Activated T-helper 17 cell treated with anti-CD3 and anti-CD28 coated beads, Interleukin-2, amount 50 U/mL, for 72 hours (primary cell): ENCODE results near the gene NPEPL1. TPM values are rescaled to one million over a fixed set of nuclear protein-coding genes. Genes with fewer than 3 reads are reported as not detected.

Experiments used
- ATAC-seq: fragments of 150-1000 bp; cut with Tn5 transposase; replicated peaks from 2 replicates; pipeline ENCODE4 v1.10.0; 2021; ENCODE audit warnings: mild to moderate bottlenecking, moderate library complexity
- H3K27ac Mint-ChIP-seq: one replicate; pipeline ENCODE4 v1.8.0; 2022; ENCODE audit warnings: mixed read lengths
- H3K27me3 Mint-ChIP-seq: one replicate; pipeline ENCODE4 v1.8.0; 2022; ENCODE audit warnings: mixed read lengths
- H3K36me3 Mint-ChIP-seq: one replicate; pipeline ENCODE4 v1.8.0; 2022; ENCODE audit warnings: low read depth, mild to moderate bottlenecking, mixed read lengths
- H3K4me1 Mint-ChIP-seq: one replicate; pipeline ENCODE4 v1.8.0; 2022; ENCODE audit warnings: mixed read lengths
- H3K4me3 Mint-ChIP-seq: one replicate; pipeline ENCODE4 v1.8.0; 2022; ENCODE audit warnings: mild to moderate bottlenecking, mixed read lengths
- H3K9me3 Mint-ChIP-seq: one replicate; pipeline ENCODE4 v1.8.0; 2022; ENCODE audit warnings: mixed read lengths
- total RNA-seq, 2 donors: library from RNA; stranded (reverse); gene quantifications; one replicate each; pipeline ENCODE4 v1.2.3, GENCODE V29; 2022

NPEPL1 gene
- total RNA-seq, 2 donors from 2014 or later: 19.1 to 23.0 TPM

DNA sequence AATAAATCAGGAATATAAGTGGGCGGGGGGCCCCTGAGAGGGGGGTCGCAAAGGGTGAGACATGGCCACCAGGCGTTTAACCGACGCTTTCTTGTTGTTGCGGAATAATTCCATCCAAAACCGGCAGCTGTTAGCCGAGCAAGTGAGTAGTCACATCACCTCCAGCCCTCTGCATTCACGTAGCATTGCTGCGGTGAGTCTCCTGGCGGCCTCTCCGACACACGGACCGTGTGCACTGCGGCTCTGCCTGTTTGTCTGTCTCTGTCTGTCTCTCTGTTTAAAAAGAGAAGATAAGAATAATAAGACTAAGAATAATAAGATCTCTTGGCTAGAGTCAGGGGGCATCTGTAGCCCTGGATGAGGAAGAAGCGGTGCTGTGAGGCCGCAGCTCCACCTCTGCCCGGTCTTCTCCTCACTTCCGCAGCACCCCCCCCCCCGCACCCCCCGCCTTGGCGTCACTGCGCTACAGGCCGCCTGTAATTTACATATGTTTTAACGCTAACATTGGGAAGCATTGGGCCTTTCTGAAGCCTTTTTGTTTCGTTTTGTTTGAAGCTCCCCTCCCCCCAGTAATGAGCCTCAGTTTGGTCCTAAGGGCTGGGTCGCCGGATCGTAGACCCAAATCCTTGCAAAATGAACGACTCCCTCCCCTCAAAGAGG, 40.5 kb upstream of the NPEPL1 start:
- ATAC-seq: peak; percentile 64
- no peaks in the 10 kb centered on the region for H3K27me3 Mint-ChIP-seq
- H3K36me3 Mint-ChIP-seq: peaks cover 51% of the 10 kb centered on the region
- H3K27ac Mint-ChIP-seq: peak overlapping the region; percentile 99
- H3K4me1 Mint-ChIP-seq: peaks cover 16% of the 10 kb centered on the region
- H3K4me3 Mint-ChIP-seq: peak overlapping the region; percentile 98
- no peaks in the 10 kb centered on the region for H3K9me3 Mint-ChIP-seq

GRCh38 chr20:58652606-58653294, 39.9 kb upstream of the NPEPL1 start:
- Mint-ChIP-seq H3K9me3 (no peaks in the 10 kb centered on the region), H3K4me1 (peaks cover 21% of the 10 kb centered on the region), H3K27me3 (no peaks in the 10 kb centered on the region), H3K4me3 (peak overlapping the region; percentile 98), H3K36me3 (peaks cover 58% of the 10 kb centered on the region), H3K27ac (peak overlapping the region; percentile 99)
- ATAC-seq: peak; percentile 18

DNA sequence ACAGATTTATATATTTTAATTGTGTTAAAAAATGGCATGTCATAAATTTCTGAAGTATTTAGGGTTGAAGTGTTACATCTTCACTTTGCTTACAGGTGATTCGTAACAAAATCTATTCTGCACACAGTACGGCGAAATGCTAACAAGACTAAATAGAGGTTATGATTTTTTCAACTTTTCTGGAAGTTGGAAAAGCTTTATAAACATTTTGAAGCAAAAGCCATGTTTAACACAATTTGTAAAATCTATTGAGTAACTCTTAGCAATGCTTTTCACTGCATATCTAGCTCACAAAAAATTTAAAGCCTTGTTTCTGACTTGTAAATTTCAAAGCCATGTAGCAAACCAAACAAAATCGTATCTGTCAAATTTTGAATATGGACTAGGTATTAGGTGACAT, 38.3 kb upstream of the NPEPL1 start:
- Mint-ChIP-seq H3K9me3 (no peaks in the 10 kb centered on the region), H3K36me3 (peaks cover 72% of the 10 kb centered on the region), H3K27me3 (no peaks in the 10 kb centered on the region), H3K4me1 (peaks cover 27% of the 10 kb centered on the region), H3K27ac (no peak overlapping the region), H3K4me3 (peak overlapping the region; percentile 98)
- ATAC-seq: no peak

- peaks cover 38% of the 10 kb centered on the region for H3K4me1 Mint-ChIP-seq
- H3K36me3 Mint-ChIP-seq: peaks cover 84% of the 10 kb centered on the region
- peak overlapping the region; percentile 88 for H3K4me3 Mint-ChIP-seq
- no peaks in the 10 kb centered on the region for H3K27me3 Mint-ChIP-seq
- ATAC-seq: no peak
- H3K9me3 Mint-ChIP-seq: no peaks in the 10 kb centered on the region
- peak overlapping the region; percentile 97 for H3K27ac Mint-ChIP-seq
These were observed 37.1 kb upstream of the NPEPL1 start for GRCh38 chr20:58655328-58656107.

GRCh38 chr20:58656831-58657230, 35.8 kb upstream of the NPEPL1 start:
- H3K27me3 Mint-ChIP-seq: no peaks in the 10 kb centered on the region
- peaks cover 49% of the 10 kb centered on the region for H3K4me1 Mint-ChIP-seq
- H3K9me3 Mint-ChIP-seq: no peaks in the 10 kb centered on the region
- H3K4me3 Mint-ChIP-seq: peak overlapping the region; percentile 88
- ATAC-seq: no peak
- peak overlapping the region; percentile 97 for H3K27ac Mint-ChIP-seq
- peaks cover 84% of the 10 kb centered on the region for H3K36me3 Mint-ChIP-seq

DNA sequence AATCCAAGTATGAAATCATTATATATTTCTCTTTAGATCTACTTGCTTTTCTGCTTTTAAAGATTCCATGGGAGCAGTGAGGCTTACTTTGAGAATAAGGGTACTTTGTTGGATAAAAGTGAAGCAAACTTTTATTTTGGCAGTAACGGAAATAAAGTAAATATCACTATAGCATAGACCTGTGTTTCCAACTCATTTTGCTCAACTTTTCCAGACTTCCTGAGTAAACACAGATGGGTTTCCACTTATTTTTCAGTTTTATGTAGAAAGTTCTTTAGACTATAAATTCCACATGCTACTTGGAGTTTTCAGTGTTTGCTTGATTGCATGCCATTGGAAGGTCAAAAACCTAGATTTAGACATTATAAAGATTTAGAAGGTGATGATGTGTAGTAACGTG, 35.3 kb upstream of the NPEPL1 start:
- Mint-ChIP-seq H3K27me3 (no peaks in the 10 kb centered on the region), H3K4me3 (peak overlapping the region; percentile 88), H3K4me1 (peaks cover 52% of the 10 kb centered on the region), H3K27ac (peak overlapping the region; percentile 97), H3K9me3 (no peaks in the 10 kb centered on the region), H3K36me3 (peaks cover 84% of the 10 kb centered on the region)
- ATAC-seq: no peak

GRCh38 chr20:58657986-58658385, 34.6 kb upstream of the NPEPL1 start:
- Mint-ChIP-seq H3K27me3 (no peaks in the 10 kb centered on the region), H3K4me1 (peaks cover 51% of the 10 kb centered on the region)

GRCh38 chr20:58658760-58659159, 33.8 kb upstream of the NPEPL1 start:
- Mint-ChIP-seq H3K4me1 (peaks cover 47% of the 10 kb centered on the region), H3K27ac (peak overlapping the region; percentile 97), H3K27me3 (no peaks in the 10 kb centered on the region), H3K9me3 (no peaks in the 10 kb centered on the region), H3K36me3 (peaks cover 83% of the 10 kb centered on the region), H3K4me3 (peak overlapping the region; percentile 88)
- ATAC-seq: no peak

More at GRCh38 chr20:58657986-58658385, 34.6 kb upstream of the NPEPL1 start:
- Mint-ChIP-seq H3K36me3 (peaks cover 81% of the 10 kb centered on the region), H3K4me3 (peak overlapping the region; percentile 88), H3K27ac (peak overlapping the region; percentile 97), H3K9me3 (no peaks in the 10 kb centered on the region)
- ATAC-seq: no peak

GRCh38 chr20:58659841-58660240, 32.8 kb upstream of the NPEPL1 start:
- Mint-ChIP-seq H3K9me3 (no peaks in the 10 kb centered on the region), H3K36me3 (peaks cover 92% of the 10 kb centered on the region), H3K4me3 (peak overlapping the region; percentile 88), H3K27me3 (no peaks in the 10 kb centered on the region), H3K27ac (peak overlapping the region; percentile 97), H3K4me1 (peaks cover 47% of the 10 kb centered on the region)
- ATAC-seq: peak; percentile 70

DNA sequence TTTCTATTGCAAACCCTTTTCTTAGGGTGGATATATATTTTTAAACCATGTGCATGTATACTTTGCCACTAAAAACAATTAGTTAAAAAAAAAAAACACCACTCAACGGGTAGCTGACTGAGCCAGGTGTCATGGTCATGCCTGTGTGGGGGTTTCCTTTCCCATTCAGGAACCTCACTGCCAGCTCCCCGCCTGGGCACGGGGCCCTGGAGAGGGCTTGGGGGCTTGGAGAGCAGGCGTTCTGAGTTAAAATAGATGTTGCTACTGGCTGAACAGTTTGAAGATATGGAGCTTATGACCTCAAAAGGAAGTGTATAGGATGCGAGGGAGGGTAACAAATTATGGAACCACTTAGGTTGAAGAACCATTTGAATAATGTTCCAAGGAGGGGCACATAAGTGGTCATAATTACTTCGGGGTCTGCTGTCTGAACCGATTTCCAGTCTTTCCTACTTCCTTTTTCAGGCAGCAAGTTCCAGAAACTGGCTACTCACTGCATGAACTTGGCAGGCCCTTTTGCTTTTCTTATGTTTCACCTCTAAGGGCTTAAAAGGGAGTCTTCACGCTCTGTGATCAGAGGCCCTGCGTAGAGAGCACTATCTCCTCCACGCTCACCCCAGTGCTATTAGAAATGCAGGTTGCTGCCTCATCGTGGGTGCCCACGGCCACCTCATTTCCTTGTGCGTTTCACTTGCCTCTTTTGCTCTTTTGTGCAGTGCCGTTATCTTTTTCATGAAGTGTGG, 31.6 kb upstream of the NPEPL1 start:
- Mint-ChIP-seq H3K4me3 (peak overlapping the region; percentile 88), H3K4me1 (peaks cover 46% of the 10 kb centered on the region), H3K27me3 (no peaks in the 10 kb centered on the region), H3K9me3 (no peaks in the 10 kb centered on the region), H3K27ac (peak overlapping the region; percentile 97), H3K36me3 (peaks cover 88% of the 10 kb centered on the region)
- peak; percentile 76 for ATAC-seq

DNA sequence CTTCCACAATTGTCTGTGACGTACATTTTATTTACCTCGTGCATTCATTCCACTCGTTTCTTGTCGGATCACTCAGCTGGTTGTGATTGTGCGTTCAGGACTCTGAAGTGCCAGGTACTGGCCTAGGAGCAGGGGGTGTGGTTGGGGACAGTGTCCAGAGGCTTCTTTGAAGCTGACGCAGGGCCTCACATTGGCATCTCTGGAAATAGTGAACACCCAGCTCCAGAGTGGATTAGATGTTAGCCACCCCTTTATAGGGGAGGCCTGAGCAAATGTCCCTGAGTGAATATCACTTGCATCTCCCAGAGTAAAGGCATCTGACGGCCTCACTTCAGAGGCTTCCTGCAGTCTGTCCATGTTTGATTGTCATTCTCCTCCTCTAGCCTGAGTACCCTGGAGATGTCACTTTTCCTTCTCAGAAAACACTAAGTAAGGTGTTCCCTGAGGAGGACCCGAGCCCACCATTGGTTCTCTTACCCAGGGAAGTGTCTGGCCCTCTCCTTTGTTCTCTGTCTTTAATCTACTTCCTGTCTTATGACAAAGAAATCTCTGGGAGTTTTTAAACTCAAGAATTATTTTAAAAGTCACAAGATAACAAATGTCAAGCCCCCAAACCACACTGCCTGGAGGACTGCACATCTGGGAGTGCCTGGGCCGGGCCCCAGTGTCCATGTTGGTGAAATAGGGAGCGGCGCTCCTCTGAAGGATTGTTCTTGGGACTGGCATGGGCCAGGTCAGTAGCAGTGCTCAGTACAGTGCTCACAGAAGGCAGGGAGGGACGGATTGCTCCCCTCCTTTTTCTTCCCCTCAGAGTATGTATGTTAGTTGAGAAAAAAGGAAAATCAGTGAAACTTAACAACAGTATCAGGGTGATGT, 30.8 kb upstream of the NPEPL1 start:
- peaks cover 88% of the 10 kb centered on the region for H3K36me3 Mint-ChIP-seq
- H3K27me3 Mint-ChIP-seq: no peaks in the 10 kb centered on the region
- peak overlapping the region; percentile 97 for H3K27ac Mint-ChIP-seq
- ATAC-seq: peak; percentile 50
- H3K4me1 Mint-ChIP-seq: peaks cover 38% of the 10 kb centered on the region
- H3K4me3 Mint-ChIP-seq: peak overlapping the region; percentile 88
- no peaks in the 10 kb centered on the region for H3K9me3 Mint-ChIP-seq

- no peak overlapping the region for H3K27ac Mint-ChIP-seq
- peaks cover 24% of the 10 kb centered on the region for H3K4me1 Mint-ChIP-seq
- H3K4me3 Mint-ChIP-seq: no peak overlapping the region
- H3K36me3 Mint-ChIP-seq: peaks cover 84% of the 10 kb centered on the region
- no peaks in the 10 kb centered on the region for H3K27me3 Mint-ChIP-seq
- H3K9me3 Mint-ChIP-seq: no peaks in the 10 kb centered on the region
- no peak for ATAC-seq
These were observed 28.3 kb upstream of the NPEPL1 start for GRCh38 chr20:58664331-58664730.

DNA sequence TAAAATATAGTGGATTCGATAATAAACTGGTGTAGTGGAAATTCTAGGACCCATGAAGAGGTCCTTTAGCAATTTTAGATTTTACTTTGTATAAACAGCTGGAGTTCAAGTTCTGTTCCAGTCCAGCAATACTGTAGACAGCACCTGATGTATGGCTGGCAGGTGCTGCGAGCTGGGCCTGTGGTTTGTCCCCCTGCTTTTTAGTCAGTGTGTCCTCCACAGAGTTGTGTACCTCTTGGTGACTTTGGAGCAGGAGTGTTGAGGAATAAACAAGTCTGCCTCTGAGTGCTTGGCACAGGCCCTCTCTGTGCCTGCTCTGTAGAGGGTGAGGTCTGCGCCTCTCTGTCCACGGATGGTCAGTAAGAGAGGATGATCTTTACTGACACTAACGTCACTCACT, 27.7 kb upstream of the NPEPL1 start:
- Mint-ChIP-seq H3K4me1 (peaks cover 20% of the 10 kb centered on the region), H3K27me3 (no peaks in the 10 kb centered on the region), H3K27ac (peak overlapping the region; percentile 68), H3K9me3 (no peaks in the 10 kb centered on the region), H3K36me3 (peaks cover 84% of the 10 kb centered on the region), H3K4me3 (no peak overlapping the region)
- ATAC-seq: no peak
